Stimulated activated CD4-positive, alpha-beta T cell treated with anti-CD3 and anti-CD28 coated beads, Interleukin-1b, Interleukin-23, amount 100 ng/mL, for 4 hours (primary cell): ENCODE measurements around the gene CNTNAP2.
"Not testable (repeated sequence)": the region's sequence is repeated elsewhere in the genome, so short reads cannot be mapped to it uniquely, and the experiment has no call there.

ENCODE experiments used
- DNase-seq, 2 donors: peaks; one replicate each; pipeline ENCODE4 v3.0.0-alpha.2; 2020; ENCODE audit warnings: low read depth in 2 of 2

CNTNAP2 gene

DNA sequence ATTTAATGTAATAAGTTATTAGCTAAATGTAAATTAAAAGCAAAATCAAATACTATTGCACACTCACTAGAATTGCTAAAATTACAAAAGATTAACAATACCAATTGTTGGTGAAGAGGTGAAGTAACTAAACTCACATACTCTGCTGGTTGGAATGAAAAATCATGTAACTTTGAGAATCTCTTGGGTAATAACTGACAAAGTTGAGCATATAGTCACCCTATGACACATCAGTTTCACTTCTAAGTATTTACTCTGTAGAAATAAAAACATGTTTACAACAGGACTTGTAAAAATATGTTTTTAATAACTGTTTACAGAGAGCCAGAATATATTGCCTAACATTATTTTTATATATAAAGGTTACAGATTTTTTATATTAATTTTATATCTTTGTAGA lies 33.6 kb downstream of the CNTNAP2 start:
- DNase-seq: no peak

GRCh38 chr7:146172112-146172511 lies 55.5 kb downstream of the CNTNAP2 start:
- no peak for DNase-seq

DNA sequence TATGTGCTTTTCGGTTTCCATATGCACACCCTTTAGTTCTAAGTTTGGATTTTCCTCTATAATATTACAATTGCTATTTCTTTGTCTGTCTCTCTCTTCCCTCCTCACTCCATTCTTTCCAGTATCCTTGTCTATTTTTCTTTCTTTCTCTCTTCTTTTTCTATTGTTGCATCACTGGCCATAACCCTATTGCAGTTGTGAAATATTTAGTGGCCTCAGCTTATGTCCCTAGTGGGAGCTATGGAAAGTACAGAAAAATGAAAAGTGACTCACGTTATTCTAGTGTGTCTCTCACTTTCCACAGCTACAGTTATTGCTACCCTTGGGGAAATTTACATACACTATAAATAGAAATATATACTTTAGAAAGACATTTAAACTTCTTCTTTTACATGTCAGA lies 59.1 kb downstream of the CNTNAP2 start:
- DNase-seq: no peak

DNA sequence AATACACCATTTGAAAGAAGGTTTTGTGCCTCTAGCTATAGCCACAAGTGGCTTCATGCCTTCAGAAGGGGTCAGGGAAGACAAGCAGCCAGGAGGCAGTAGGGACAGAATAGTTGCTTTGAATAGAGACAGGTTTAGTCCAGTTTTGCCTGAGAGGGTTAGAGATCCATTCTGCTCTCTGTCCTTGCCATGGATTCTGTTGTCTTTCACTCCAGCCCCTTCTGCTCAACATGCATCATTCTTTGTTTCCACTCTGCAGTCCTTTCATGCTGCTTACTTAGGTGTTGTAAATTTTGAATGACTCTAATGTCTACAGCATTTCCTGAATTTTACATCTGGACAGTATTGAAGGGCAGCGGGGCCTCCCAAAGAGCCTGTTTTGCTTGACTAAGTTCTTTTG lies 60.3 kb downstream of the CNTNAP2 start:
- DNase-seq: no peak

- no peak for DNase-seq
Observed at GRCh38 chr7:146177301-146177700, 60.7 kb downstream of the CNTNAP2 start.

DNA sequence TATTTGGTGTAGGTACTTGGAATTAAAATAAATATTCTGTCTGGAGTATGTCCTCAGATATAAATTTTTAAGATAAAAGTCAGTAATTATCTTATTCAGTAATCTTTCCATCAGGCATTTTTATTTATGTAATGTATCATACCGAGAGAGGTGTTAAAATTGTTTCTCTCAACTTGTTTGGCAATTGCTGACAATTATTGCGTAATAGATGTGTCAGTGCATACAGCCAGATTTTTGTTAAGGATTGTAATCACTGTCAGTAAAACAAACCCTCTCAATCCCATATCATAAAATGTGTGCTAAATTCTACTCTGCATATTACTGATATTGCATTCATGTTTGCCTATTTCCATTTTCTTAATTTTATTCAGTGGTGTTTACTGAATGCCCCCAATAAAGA lies 69.2 kb downstream of the CNTNAP2 start:
- no peak for DNase-seq

- not testable (repeated sequence) for DNase-seq
Observed at GRCh38 chr7:146191428-146191827, 74.8 kb downstream of the CNTNAP2 start.

DNA sequence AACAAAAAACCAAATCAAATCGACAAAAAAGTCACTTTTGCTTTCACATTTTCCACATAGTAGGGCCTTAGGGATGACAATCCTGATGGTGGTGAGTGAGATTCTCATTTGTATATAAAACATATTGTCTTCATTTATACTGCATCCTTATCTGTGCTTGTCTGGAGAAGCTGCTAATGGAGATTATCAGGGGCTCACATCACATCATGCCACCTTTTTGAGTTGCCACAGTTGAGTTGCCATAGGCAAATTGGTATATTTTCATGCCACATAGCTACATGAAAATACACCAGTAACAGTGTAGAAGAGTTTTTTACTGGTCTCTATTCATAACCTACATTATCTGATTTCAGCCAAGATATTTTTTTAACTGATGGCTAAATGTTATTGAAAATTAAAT lies 85.3 kb downstream of the CNTNAP2 start:
- DNase-seq: no peak

DNA sequence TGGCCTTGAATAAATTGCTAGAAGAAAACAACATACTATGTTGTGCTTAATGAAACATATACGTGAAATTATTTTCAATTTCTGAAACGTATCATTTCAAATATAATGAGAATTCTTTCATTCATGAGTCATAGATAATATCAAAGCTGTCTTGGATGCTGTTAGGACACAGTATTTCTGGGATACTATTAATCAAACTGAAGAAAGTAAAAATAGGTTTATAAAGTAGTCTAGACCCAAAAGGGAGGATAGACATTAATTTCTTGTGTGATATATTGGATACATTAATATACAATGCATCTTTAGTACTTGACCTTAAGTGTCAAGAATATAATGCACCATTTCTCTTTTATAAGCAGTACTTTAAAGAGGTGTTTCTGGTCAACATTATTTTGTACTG lies 89.7 kb downstream of the CNTNAP2 start:
- DNase-seq: no peak

DNA sequence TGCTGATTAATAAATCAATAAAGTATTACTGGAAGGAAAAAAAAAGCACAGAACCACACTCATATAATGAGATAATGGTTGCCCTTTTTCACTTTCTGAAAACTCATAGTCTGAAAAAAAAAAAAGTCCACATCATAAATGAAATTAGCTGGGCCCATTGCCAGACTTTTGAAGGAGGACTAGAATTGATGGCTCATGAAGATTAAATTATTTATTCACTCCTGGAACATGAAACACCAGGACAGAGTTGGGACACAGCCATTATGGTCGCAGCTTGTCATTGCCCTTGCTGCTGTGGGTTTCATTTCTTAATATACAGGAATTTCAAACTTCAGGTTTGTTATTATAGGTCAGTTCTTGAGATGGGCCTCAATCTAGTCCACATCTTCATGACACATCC lies 91.9 kb downstream of the CNTNAP2 start:
- no peak for DNase-seq

- no peak for DNase-seq
Observed at GRCh38 chr7:146214842-146215241, 98.2 kb downstream of the CNTNAP2 start.

GRCh38 chr7:146216396-146217041 lies 99.9 kb downstream of the CNTNAP2 start:
- no peak for DNase-seq

- DNase-seq: no peak
Observed at GRCh38 chr7:146223851-146224250, 107.2 kb downstream of the CNTNAP2 start.

DNA sequence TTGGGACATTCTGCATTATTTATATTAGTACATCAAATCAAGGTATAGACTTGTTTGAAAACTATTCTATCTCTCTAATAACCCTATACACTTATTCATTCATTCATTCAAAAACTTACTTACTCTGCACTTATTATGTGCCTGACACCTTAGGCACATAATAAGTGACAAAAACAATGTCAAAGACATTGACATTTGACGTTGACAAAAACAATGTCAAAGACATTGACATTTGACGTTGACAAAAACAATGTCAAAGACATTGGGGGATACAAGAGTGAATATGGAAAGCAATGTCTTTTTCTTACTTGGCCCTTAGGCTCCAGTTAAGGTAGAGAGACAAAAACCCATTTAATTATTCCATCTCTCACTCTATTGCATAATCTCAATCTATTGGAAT lies 116.0 kb downstream of the CNTNAP2 start:
- DNase-seq: no peak

DNA sequence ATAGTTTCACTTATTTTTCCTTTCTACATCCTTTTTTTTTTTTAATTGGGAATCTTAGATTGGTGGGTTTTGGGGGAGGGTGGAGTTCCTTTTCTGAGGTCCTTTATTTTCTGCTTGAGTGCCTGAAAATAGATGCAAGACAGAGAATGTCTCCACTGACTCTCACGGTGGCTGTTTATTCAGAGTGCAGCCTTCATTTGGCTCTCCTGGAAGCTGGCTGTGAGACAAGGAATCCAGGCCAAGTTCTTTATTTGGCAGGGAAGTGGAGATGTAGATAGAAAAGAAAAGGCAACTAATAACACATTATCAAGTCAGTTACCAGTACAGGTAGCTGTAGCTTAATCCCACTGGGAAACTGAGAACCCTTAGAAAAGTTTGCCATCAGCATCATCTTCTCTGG lies 118.6 kb downstream of the CNTNAP2 start:
- DNase-seq: no peak

DNA sequence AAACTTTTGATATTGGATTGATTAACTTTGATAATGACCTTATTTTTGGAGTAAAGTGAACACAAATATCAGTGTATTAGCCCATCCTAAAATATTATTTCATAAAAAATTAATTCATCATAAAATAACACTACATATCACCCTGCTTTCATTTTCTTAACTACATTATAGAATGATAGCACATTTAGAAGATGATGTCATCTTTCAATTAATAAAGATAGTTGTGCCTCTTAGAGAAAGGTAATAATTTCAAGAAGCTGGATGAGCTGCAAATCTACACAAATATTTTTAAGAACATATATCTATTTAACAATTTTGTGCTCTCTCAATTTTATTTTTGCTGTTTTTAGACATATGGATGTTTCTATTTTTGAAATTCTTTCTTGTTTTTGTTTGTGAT lies 126.1 kb downstream of the CNTNAP2 start:
- no peak for DNase-seq

- DNase-seq: not testable (repeated sequence)
Observed at GRCh38 chr7:146247991-146248390, 131.4 kb downstream of the CNTNAP2 start.

DNA sequence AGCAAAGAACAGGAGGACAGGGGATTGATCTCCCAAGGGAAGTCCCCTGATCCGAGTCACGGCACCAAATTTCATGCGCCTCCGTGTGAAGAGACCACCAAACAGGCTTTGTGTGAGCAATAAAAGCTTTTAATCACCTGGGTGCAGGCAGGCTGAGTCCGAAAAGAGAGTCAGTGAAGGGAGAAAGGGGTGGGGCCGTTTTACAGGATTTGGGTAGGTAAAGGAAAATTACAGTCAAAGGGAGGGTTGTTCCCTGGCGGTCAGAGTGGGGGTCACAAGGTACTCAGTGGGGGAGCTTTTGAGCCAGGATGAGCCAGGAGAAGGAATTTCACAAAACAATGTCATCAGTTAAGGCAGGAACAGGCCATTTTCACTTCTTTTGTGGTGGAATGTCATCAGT lies 132.1 kb downstream of the CNTNAP2 start:
- DNase-seq: not testable (repeated sequence)

DNA sequence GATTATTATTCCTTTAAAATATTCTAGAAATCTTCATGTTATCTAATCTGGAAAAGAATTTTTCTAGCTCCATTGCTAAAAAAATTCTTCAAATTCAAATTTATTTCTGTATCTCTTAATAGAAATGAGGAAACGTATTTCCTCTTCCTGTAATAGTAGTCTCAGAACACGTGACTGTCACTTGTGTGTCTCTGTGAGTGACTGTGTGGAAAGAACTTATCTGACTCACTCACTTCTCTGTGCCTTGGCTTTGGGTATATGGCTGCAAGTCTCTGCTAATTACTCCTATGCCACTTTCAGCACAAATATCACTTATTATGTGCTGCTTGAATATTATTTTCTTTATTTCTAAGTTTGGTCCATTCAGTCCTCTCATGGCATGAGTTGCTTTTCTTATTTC lies 132.7 kb downstream of the CNTNAP2 start:
- DNase-seq: no peak

GRCh38 chr7:146255609-146256008 lies 139.0 kb downstream of the CNTNAP2 start:
- DNase-seq: no peak

GRCh38 chr7:146262527-146262926 lies 145.9 kb downstream of the CNTNAP2 start:
- no peak for DNase-seq

GRCh38 chr7:146276888-146277287 lies 160.3 kb downstream of the CNTNAP2 start:
- DNase-seq: no peak

DNA sequence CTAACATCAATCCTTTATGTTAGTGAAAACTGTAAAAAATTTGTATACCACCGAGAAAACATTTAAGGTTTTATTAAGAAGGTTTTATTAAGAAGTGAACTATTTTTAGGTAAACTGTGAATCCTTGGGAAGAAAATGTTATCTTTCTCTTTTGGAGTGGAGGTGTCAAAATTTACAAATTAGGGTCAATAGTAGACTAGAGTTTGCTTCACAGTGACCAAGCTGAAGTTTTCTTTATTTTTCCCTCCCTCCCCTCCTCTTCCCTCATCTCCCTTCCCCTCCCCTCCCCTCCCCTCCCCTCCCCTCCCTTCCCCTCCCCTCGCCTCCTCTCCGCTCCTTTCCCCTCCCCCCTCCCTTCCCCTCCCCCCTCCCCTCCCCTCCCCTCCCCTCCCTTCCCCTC lies 168.8 kb downstream of the CNTNAP2 start:
- DNase-seq: no peak

- DNase-seq: no peak
Observed at GRCh38 chr7:146290746-146291145, 174.1 kb downstream of the CNTNAP2 start.
